Activated CD4-positive, alpha-beta T cell treated with anti-CD3 and anti-CD28 coated beads for 48 hours (primary cell): ENCODE results near the gene MYL11.

Experiments
- DNase-seq: peaks from one replicate; pipeline ENCODE4 v3.0.0-alpha.2; 2020

MYL11 gene

GRCh38 chr16:30354423-30355143 lies 20.0 kb upstream of the MYL11 start:
- no peak for DNase-seq

- peak; percentile 93 for DNase-seq
These were observed 19.3 kb upstream of the MYL11 start, which contains the start of gene CD2BP2 for GRCh38 chr16:30355144-30355953. Gene CD2BP2 (minus strand): TSS chr16:30355308. CDS start chr16:30354681, 627 bp downstream.

GRCh38 chr16:30355954-30356308 lies 18.7 kb upstream of the MYL11 start:
- no peak for DNase-seq

- no peak for DNase-seq
These were observed 18.1 kb upstream of the MYL11 start for GRCh38 chr16:30356401-30357084.

- DNase-seq: no peak
These were observed 17.4 kb upstream of the MYL11 start for GRCh38 chr16:30357085-30357714.

GRCh38 chr16:30357715-30358576 lies 16.7 kb upstream of the MYL11 start:
- DNase-seq: no peak

GRCh38 chr16:30358577-30358936 lies 16.0 kb upstream of the MYL11 start:
- no peak for DNase-seq

GRCh38 chr16:30358990-30359870 lies 15.4 kb upstream of the MYL11 start:
- no peak for DNase-seq

GRCh38 chr16:30359871-30360170 lies 14.8 kb upstream of the MYL11 start:
- DNase-seq: no peak

GRCh38 chr16:30361180-30361579 lies 13.4 kb upstream of the MYL11 start:
- no peak for DNase-seq

- DNase-seq: no peak
These were observed 9.4 kb upstream of the MYL11 start for GRCh38 chr16:30365200-30365599.

- DNase-seq: no peak
These were observed 8.1 kb upstream of the MYL11 start for GRCh38 chr16:30366511-30366910.

- DNase-seq: no peak
These were observed 7.1 kb upstream of the MYL11 start for GRCh38 chr16:30367349-30368009.

- no peak for DNase-seq
These were observed 6.3 kb upstream of the MYL11 start for GRCh38 chr16:30368122-30368791.

GRCh38 chr16:30368792-30369090 lies 5.9 kb upstream of the MYL11 start:
- no peak for DNase-seq

GRCh38 chr16:30369091-30369937 lies 5.3 kb upstream of the MYL11 start:
- peak; percentile 36 for DNase-seq

- no peak for DNase-seq
These were observed 4.6 kb upstream of the MYL11 start for GRCh38 chr16:30369938-30370455.

GRCh38 chr16:30370456-30371247 lies 4.0 kb upstream of the MYL11 start, which contains the start of gene TBC1D10B:
Gene TBC1D10B (minus strand): TSS chr16:30370494. CDS start chr16:30370183, 311 bp downstream.
- peak; percentile 99 for DNase-seq
